Adipocyte (in vitro differentiated cells): Measurements from ENCODE around the gene PITHD1.
"Not testable (repeated sequence)": the region's sequence is repeated elsewhere in the genome, so short reads cannot be mapped to it uniquely, and the experiment has no call there.

ENCODE experiments used
- DNase-seq: peaks from one replicate; pipeline ENCODE4 v3.0.0-alpha.2; 2015; ENCODE audit warnings: low read depth
- H3K27me3 ChIP-seq: replicated peaks from 2 replicates; pipeline ENCODE4 v1.7.0; 2013; ENCODE audit warnings: mild to moderate bottlenecking, low read length, moderate library complexity; ENCODE audit not compliant: control insufficient read depth, insufficient read depth
- H3K36me3 ChIP-seq: 2 replicates; pipeline ENCODE4 v1.7.0; 2013; ENCODE audit warnings: low read length, mild to moderate bottlenecking, moderate library complexity; ENCODE audit not compliant: control insufficient read depth, insufficient read depth, severe bottlenecking
- H3K4me1 ChIP-seq: 2 replicates; pipeline ENCODE4 v1.7.0; 2013; ENCODE audit warnings: mild to moderate bottlenecking, low read length, moderate library complexity; ENCODE audit not compliant: control insufficient read depth, insufficient read depth
- H3K4me3 ChIP-seq: 2 replicates; pipeline ENCODE4 v1.7.0; 2013; ENCODE audit warnings: mild to moderate bottlenecking, low read length, moderate library complexity
- H3K9ac ChIP-seq: 2 replicates; pipeline ENCODE4 v1.7.0; 2013; ENCODE audit warnings: mild to moderate bottlenecking, low read length, moderate library complexity
- H3K9me3 ChIP-seq: 2 replicates; pipeline ENCODE4 v1.7.0; 2013; ENCODE audit warnings: mild to moderate bottlenecking, low read length, moderate library complexity; ENCODE audit not compliant: control insufficient read depth

PITHD1 gene

GRCh38 chr1:23776217-23776616, 2.0 kb upstream of the PITHD1 start:
- H3K4me3 ChIP-seq = no peak overlapping the region
- H3K36me3 ChIP-seq = no peaks in the 10 kb centered on the region
- peaks cover 21% of the 10 kb centered on the region for H3K4me1 ChIP-seq
- no peaks in the 10 kb centered on the region for H3K27me3 ChIP-seq
- no peak overlapping the region for H3K9ac ChIP-seq
- DNase-seq = no peak
- no peaks in the 10 kb centered on the region for H3K9me3 ChIP-seq

- Histone ChIP-seq H3K4me1 (peaks cover 21% of the 10 kb centered on the region), H3K27me3 (no peaks in the 10 kb centered on the region), H3K4me3 (peak overlapping the region; percentile 99), H3K36me3 (peaks cover 16% of the 10 kb centered on the region), H3K9ac (no peak overlapping the region), H3K9me3 (no peaks in the 10 kb centered on the region)
- peak; percentile 65 for DNase-seq
Observed at GRCh38 chr1:23779826-23780371, 1.7 kb downstream of the PITHD1 start.

GRCh38 chr1:23783141-23783540, 4.9 kb downstream of the PITHD1 start:
- H3K4me1 ChIP-seq = peaks cover 18% of the 10 kb centered on the region
- DNase-seq, H3K9me3 ChIP-seq, H3K9ac ChIP-seq, H3K27me3 ChIP-seq, H3K4me3 ChIP-seq: not testable (repeated sequence)
- H3K36me3 ChIP-seq = peaks cover 44% of the 10 kb centered on the region

GRCh38 chr1:23784846-23785245, 6.6 kb downstream of the PITHD1 start:
- no peaks in the 10 kb centered on the region for H3K9me3 ChIP-seq
- H3K27me3 ChIP-seq = no peaks in the 10 kb centered on the region
- H3K4me1 ChIP-seq = peaks cover 6% of the 10 kb centered on the region
- no peak overlapping the region for H3K9ac ChIP-seq
- H3K36me3 ChIP-seq = peaks cover 44% of the 10 kb centered on the region
- H3K4me3 ChIP-seq = no peak overlapping the region
- DNase-seq = no peak

- no peak overlapping the region for H3K4me3 ChIP-seq
- H3K27me3 ChIP-seq = no peaks in the 10 kb centered on the region
- no peaks in the 10 kb centered on the region for H3K9me3 ChIP-seq
- peaks cover 15% of the 10 kb centered on the region for H3K4me1 ChIP-seq
- DNase-seq = no peak
- no peak overlapping the region for H3K9ac ChIP-seq
- peaks cover 37% of the 10 kb centered on the region for H3K36me3 ChIP-seq
Observed at GRCh38 chr1:23787701-23788100, 9.5 kb downstream of the PITHD1 start.

- Histone ChIP-seq H3K4me3 (no peak overlapping the region), H3K4me1 (peaks cover 15% of the 10 kb centered on the region), H3K9me3 (no peaks in the 10 kb centered on the region), H3K27me3 (no peaks in the 10 kb centered on the region), H3K36me3 (peaks cover 37% of the 10 kb centered on the region), H3K9ac (no peak overlapping the region)
- DNase-seq = no peak
Observed at GRCh38 chr1:23788695-23789094, 10.5 kb downstream of the PITHD1 start.

- DNase-seq = peak; percentile 98
- peak within 1 kb of the TSS; percentile 98 for H3K4me3 ChIP-seq
- peaks cover 15% of the 10 kb centered on the region for H3K4me1 ChIP-seq
- H3K9me3 ChIP-seq = no peaks in the 10 kb centered on the region
- peak within 1 kb of the TSS; percentile 93 for H3K9ac ChIP-seq
- peaks cover 28% of the 10 kb centered on the region for H3K36me3 ChIP-seq
- no peaks in the 10 kb centered on the region for H3K27me3 ChIP-seq
Observed at GRCh38 chr1:23790696-23791515, 12.7 kb downstream of the PITHD1 start, which contains the start of gene LYPLA2. TSS of gene LYPLA2 (plus strand) at chr1:23791145. CDS start at chr1:23792683, 1,538 bp downstream.

GRCh38 chr1:23791516-23792047, 13.4 kb downstream of the PITHD1 start:
- Histone ChIP-seq H3K4me1 (peaks cover 15% of the 10 kb centered on the region), H3K9ac (peak overlapping the region; percentile 93), H3K4me3 (peak overlapping the region; percentile 98), H3K27me3 (no peaks in the 10 kb centered on the region), H3K9me3 (no peaks in the 10 kb centered on the region), H3K36me3 (peaks cover 27% of the 10 kb centered on the region)
- DNase-seq = peak; percentile 56

- peak; percentile 17 for DNase-seq
- H3K36me3 ChIP-seq = peaks cover 19% of the 10 kb centered on the region
Observed at GRCh38 chr1:23792151-23792945, 14.1 kb downstream of the PITHD1 start.

GRCh38 chr1:23793018-23793781, 15.0 kb downstream of the PITHD1 start:
- Histone ChIP-seq H3K27me3 (no peaks in the 10 kb centered on the region), H3K9me3 (no peaks in the 10 kb centered on the region), H3K4me1 (peaks cover 15% of the 10 kb centered on the region), H3K4me3 (no peak overlapping the region), H3K36me3 (peaks cover 13% of the 10 kb centered on the region), H3K9ac (peak overlapping the region; percentile 43)
- DNase-seq = no peak

More at GRCh38 chr1:23792151-23792945, 14.1 kb downstream of the PITHD1 start:
- Histone ChIP-seq H3K9me3 (no peaks in the 10 kb centered on the region), H3K9ac (peak overlapping the region; percentile 93), H3K4me3 (peak overlapping the region; percentile 98), H3K27me3 (no peaks in the 10 kb centered on the region), H3K4me1 (peaks cover 15% of the 10 kb centered on the region)
